Body of pancreas (tissue), 4 donors: ENCODE results near the gene PMPCA.

ENCODE experiments used
- CTCF ChIP-seq, 7 experiments: fragments of 450-650 bp in 4 of 7; fragments of 200-600 bp in 3 of 7; sonication (generic) in 3 of 7; IDR thresholded peaks; one replicate each; pipeline ENCODE4 v1.5.1; 2016 to 2019; ENCODE audit warnings: antibody characterized with exemption in 7 of 7
- POLR2A ChIP-seq, 3 donors: fragments of 450-650 bp; IDR thresholded peaks; one replicate each; pipeline ENCODE4 v1.6.1; 2016; ENCODE audit warnings: antibody characterized with exemption in 3 of 3, mild to moderate bottlenecking in 2 of 3

- no peak for TF ChIP-seq CTCF (IDR thresholded peaks at IDR 0.05)
- no peak for TF ChIP-seq POLR2A (IDR thresholded peaks at IDR 0.05)
Observed at GRCh38 chr9:136389396-136389795, 21.1 kb upstream of the PMPCA start.
